Thyroid gland (tissue), 4 donors: ENCODE results near the gene RALGAPA1. TPM values are rescaled to one million over a fixed set of nuclear protein-coding genes. Genes with fewer than 3 reads are reported as not detected.

Experiments
- DNase-seq, 2 donors: peaks; one replicate each; pipeline ENCODE4 v3.0.0-alpha.2; 2019
- H3K27ac ChIP-seq, 3 donors: fragments of 200-600 bp; sonication (generic); 1 replicate in 2 of 3; 2 replicates in 1 of 3; pipeline ENCODE4 v1.5.1; 2016 to 2019; ENCODE audit warnings: mild to moderate bottlenecking in 1 of 3, moderate library complexity in 1 of 3
- H3K27me3 ChIP-seq: fragments of 200-600 bp; sonication (generic); one replicate; pipeline ENCODE4 v1.5.1; 2019
- H3K36me3 ChIP-seq, 2 donors: fragments of 200-600 bp; sonication (generic); one replicate each; pipeline ENCODE4 v1.5.1; 2016 to 2019
- H3K4me1 ChIP-seq, 2 donors: fragments of 200-600 bp; sonication (generic); one replicate each; pipeline ENCODE4 v1.5.1; 2017 to 2019
- H3K4me3 ChIP-seq, 3 donors: fragments of 200-600 bp; sonication (generic); replicated peaks in 1 of 3; 1 replicate in 2 of 3; 2 replicates in 1 of 3; pipeline ENCODE4 v1.5.1; 2016; ENCODE audit warnings: mild to moderate bottlenecking in 1 of 3
- H3K9me3 ChIP-seq: fragments of 200-600 bp; sonication (generic); one replicate; pipeline ENCODE4 v1.5.1; 2017
- CTCF ChIP-seq, 6 experiments: fragments of 200-600 bp in 3 of 6; fragments of 450-650 bp in 3 of 6; sonication (generic) in 3 of 6; IDR thresholded peaks; one replicate each; pipeline ENCODE4 v1.5.1; 2016 to 2019; ENCODE audit warnings: antibody characterized with exemption in 6 of 6, mild to moderate bottlenecking in 2 of 6, inconsistent platforms in 1 of 6, moderate library complexity in 1 of 6
- POLR2A ChIP-seq, 2 donors: fragments of 450-650 bp; IDR thresholded peaks; one replicate each; pipeline ENCODE4 v1.6.1; 2017; ENCODE audit warnings: antibody characterized with exemption in 2 of 2, mild to moderate bottlenecking in 2 of 2, moderate library complexity in 1 of 2
- WGBS, 2 donors: methylation state at CpG; one replicate each; pipeline ENCODE4 v1.1.5; 2017; 5-methylcytosine and 5-hydroxymethylcytosine counted together
- intact Hi-C: fragments of 100-400 bp; cut with DNase I; formaldehyde crosslinking; loops from one replicate; pipeline ENCODE4 v1.15.1; 2023
- total RNA-seq, 4 donors: library from RNA; depleted of rRNA; stranded (reverse); fragments of >200 nt; gene quantifications; one replicate each; pipeline ENCODE4 v1.2.3, GENCODE V29; 2016

The RALGAPA1 gene
- total RNA-seq, 4 donors from 2014 or later = 95.6 to 137 (median 111) TPM

DNA sequence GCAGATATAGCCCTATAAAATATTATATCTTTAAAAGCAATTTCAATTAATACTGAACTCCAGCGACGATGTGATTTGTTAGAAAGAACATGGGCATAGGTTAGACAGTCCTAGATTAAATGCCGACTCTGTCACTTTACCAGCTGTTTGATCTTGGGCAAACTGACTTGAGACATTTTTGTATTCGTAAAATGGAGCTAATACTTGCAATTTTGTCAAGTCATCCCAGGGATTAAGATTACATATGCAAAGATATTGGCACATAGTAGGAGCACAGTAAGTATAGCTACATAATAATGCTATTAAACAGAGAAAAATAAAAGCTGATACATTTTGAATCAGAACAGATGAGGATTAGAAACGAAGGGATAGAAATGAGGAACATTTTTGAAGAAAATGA lies 266.1 kb downstream of the RALGAPA1 start:
- no peak for DNase-seq
- intact Hi-C loops = no loop called here
- H3K9me3 ChIP-seq = no peaks in the 10 kb centered on the region
- no peaks in the 10 kb centered on the region for H3K27me3 ChIP-seq
- H3K4me3 ChIP-seq = no peak overlapping the region
- no peaks in the 10 kb centered on the region for H3K4me1 ChIP-seq
- no peak overlapping the region for H3K27ac ChIP-seq
- no peaks in the 10 kb centered on the region for H3K36me3 ChIP-seq
- TF ChIP-seq POLR2A (IDR thresholded peaks at IDR 0.05) (no peak), CTCF (IDR thresholded peaks at IDR 0.05) (no peak)
- WGBS, 2 donors = 93 to 96% methylated on average over 5 of the region's 5 CpGs

DNA sequence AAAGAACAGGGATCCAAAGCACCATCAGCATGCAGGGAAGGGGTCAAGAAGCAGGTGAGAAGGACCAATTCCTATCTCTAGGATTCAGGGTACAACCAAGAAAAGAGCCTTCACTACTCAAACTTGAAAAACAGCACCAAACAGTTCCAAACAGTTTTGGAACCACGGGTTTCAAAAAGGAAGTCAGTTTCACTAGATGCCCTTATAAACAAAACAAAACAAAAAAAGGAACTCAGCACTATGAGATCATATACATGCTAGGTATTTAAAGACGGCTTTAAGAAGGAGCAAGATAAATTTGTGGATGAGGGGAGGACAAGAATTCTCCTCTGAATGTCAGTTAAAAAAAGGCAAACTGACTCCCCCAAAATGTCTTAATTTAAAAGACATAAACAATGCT lies 269.1 kb downstream of the RALGAPA1 start:
- Histone ChIP-seq H3K27me3 (peaks cover 1% of the 10 kb centered on the region), H3K4me3 (no peak overlapping the region), H3K27ac (no peak overlapping the region), H3K36me3 (no peaks in the 10 kb centered on the region), H3K9me3 (no peaks in the 10 kb centered on the region), H3K4me1 (peaks cover 5 to 8% of the 10 kb centered on the region in 2 donors)
- intact Hi-C loops = no loop called here
- DNase-seq = no peak
- 70 to 74% methylated on average over 2 of the region's 2 CpGs for WGBS, 2 donors
- TF ChIP-seq POLR2A (IDR thresholded peaks at IDR 0.05) = no peak
- no peak for TF ChIP-seq CTCF (IDR thresholded peaks at IDR 0.05)

GRCh38 chr14:35535483-35536112 lies 273.5 kb downstream of the RALGAPA1 start:
- Histone ChIP-seq H3K4me3 (no peak overlapping the region), H3K27me3 (peaks cover 20% of the 10 kb centered on the region)
- 9% methylated on average over 22 to 25 of the region's 37 CpGs for WGBS, 2 donors

DNA sequence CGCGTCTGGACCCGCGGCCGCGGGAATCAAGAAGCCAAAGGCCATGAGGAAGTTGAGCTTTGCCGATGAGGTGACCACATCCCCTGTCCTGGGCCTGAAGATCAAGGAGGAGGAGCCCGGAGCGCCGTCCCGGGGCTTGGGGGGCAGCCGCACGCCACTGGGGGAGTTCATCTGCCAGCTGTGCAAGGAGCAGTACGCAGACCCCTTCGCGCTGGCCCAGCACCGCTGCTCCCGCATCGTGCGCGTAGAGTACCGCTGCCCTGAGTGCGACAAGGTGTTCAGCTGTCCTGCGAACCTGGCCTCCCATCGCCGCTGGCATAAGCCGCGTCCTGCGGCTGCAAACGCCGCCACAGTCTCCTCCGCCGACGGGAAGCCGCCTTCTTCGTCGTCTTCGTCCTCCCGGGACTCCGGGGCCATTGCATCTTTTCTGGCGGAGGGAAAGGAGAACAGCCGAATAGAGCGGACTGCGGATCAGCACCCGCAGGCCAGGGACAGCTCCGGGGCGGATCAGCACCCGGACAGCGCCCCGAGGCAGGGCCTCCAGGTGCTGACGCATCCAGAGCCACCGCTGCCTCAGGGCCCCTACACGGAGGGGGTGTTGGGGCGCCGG lies 274.1 kb downstream of the RALGAPA1 start:
- DNase-seq = peak; percentile 63 to 71
- H3K4me1 ChIP-seq = peaks cover 27 to 29% of the 10 kb centered on the region in 2 donors
- TF ChIP-seq CTCF (IDR thresholded peaks at IDR 0.05) (no peak), POLR2A (IDR thresholded peaks at IDR 0.05) (no peak)
- H3K9me3 ChIP-seq = no peaks in the 10 kb centered on the region
- H3K36me3 ChIP-seq = no peaks in the 10 kb centered on the region
- peak overlapping the region in 1 of 3 donors; percentile 23 for H3K4me3 ChIP-seq
- H3K27ac ChIP-seq = no peak overlapping the region
- WGBS, 2 donors = 3% methylated on average over 20 of the region's 55 CpGs; no CpG with 5 or more reads in 1 of the 2 donors
- H3K27me3 ChIP-seq = peaks cover 20% of the 10 kb centered on the region
- intact Hi-C loops = no loop called here

More at GRCh38 chr14:35535483-35536112, 273.5 kb downstream of the RALGAPA1 start:
- no peak for TF ChIP-seq CTCF (IDR thresholded peaks at IDR 0.05)
- TF ChIP-seq POLR2A (IDR thresholded peaks at IDR 0.05) = no peak
- H3K9me3 ChIP-seq = no peaks in the 10 kb centered on the region
- H3K4me1 ChIP-seq = peaks cover 27 to 29% of the 10 kb centered on the region in 2 donors
- H3K27ac ChIP-seq = no peak overlapping the region
- intact Hi-C loops = no loop called here
- DNase-seq = no peak
- H3K36me3 ChIP-seq = no peaks in the 10 kb centered on the region

DNA sequence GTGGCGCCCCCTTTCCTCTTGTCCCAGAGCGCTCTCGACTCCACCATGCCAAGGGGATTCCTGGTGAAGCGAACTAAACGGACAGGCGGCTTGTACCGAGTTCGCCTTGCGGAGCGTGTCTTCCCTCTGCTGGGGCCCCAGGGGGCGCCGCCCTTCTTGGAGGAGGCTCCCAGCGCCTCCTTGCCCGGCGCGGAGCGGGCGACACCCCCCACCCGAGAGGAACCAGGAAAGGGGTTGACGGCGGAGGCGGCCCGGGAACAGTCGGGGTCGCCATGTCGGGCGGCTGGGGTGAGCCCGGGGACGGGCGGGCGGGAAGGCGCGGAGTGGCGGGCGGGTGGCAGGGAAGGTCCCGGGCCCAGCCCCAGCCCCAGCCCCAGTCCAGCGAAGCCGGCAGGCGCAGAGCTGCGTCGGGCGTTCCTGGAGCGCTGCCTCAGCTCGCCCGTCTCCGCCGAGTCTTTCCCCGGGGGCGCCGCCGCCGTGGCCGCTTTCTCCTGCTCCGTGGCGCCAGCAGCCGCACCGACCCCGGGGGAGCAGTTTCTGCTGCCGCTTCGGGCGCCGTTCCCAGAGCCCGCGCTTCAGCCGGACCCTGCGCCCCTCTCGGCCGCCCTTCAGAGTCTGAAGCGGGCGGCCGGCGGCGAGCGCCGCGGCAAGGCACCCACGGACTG lies 274.8 kb downstream of the RALGAPA1 start:
- 2 to 5% methylated on average over 16 to 19 of the region's 77 CpGs for WGBS, 2 donors
- no peaks in the 10 kb centered on the region for H3K36me3 ChIP-seq
- no peak for TF ChIP-seq CTCF (IDR thresholded peaks at IDR 0.05)
- TF ChIP-seq POLR2A (IDR thresholded peaks at IDR 0.05) = no peak
- no peaks in the 10 kb centered on the region for H3K9me3 ChIP-seq
- peaks cover 27 to 29% of the 10 kb centered on the region in 2 donors for H3K4me1 ChIP-seq
- H3K4me3 ChIP-seq = peak overlapping the region in 1 of 3 donors; percentile 23
- no peak overlapping the region for H3K27ac ChIP-seq
- intact Hi-C loops = no loop called here
- H3K27me3 ChIP-seq = peaks cover 20% of the 10 kb centered on the region
- DNase-seq = no peak
